Sigmoid colon (tissue), 7 donors: ENCODE data around the gene TMOD2. TPM values are rescaled to one million over a fixed set of nuclear protein-coding genes. Genes with fewer than 3 reads are reported as not detected.

Experiments used
- DNase-seq: peaks from one replicate; pipeline ENCODE4 v3.0.0-alpha.2; 2019
- H3K27ac ChIP-seq, 4 donors: fragments of 200-600 bp; sonication (generic); one replicate each; pipeline ENCODE4 v1.5.1; 2016 to 2019; ENCODE audit warnings: mild to moderate bottlenecking in 1 of 4
- H3K27me3 ChIP-seq, 3 donors: fragments of 200-600 bp; sonication (generic); one replicate each; pipeline ENCODE4 v1.5.1; 2019; ENCODE audit warnings: mild to moderate bottlenecking in 1 of 3
- H3K36me3 ChIP-seq, 4 donors: fragments of 200-600 bp; sonication (generic); one replicate each; pipeline ENCODE4 v1.5.1; 2016 to 2019
- H3K4me1 ChIP-seq, 4 donors: fragments of 200-600 bp; sonication (generic); one replicate each; pipeline ENCODE4 v1.5.1; 2017 to 2019
- H3K4me3 ChIP-seq, 4 donors: fragments of 200-600 bp; sonication (generic); one replicate each; pipeline ENCODE4 v1.5.1; 2017 to 2019; ENCODE audit warnings: mild to moderate bottlenecking in 2 of 4, moderate library complexity in 1 of 4
- H3K9me3 ChIP-seq, 4 donors: fragments of 200-600 bp in 3 of 4; sonication (generic) in 3 of 4; one replicate each; pipeline versions ENCODE4 v1.5.1 to v1.6.1; 2013 to 2019
- EP300 ChIP-seq, 4 donors: sonication (generic); formaldehyde crosslinking; IDR thresholded peaks; one replicate each; pipeline ENCODE4 v1.6.1; 2017; ENCODE audit warnings: antibody characterized with exemption in 4 of 4
- POLR2A ChIP-seq, 2 donors: fragments of 450-650 bp; IDR thresholded peaks; one replicate each; pipeline ENCODE4 v1.6.1; 2016; ENCODE audit warnings: antibody characterized with exemption in 2 of 2, mild to moderate bottlenecking in 2 of 2, moderate library complexity in 2 of 2
- POLR2AphosphoS5 ChIP-seq, 4 donors: sonication (generic); formaldehyde crosslinking; IDR thresholded peaks; one replicate each; pipeline ENCODE4 v1.6.1; 2017; ENCODE audit warnings: antibody characterized with exemption in 4 of 4
- WGBS, 2 donors: extraction: QIAGEN DNeasy Blood & Tissue Kit; methylation state at CpG; one replicate each; pipeline ENCODE4 v1.1.7; 2013; 5-methylcytosine and 5-hydroxymethylcytosine counted together
- intact Hi-C: fragments of 100-400 bp; cut with DNase I; formaldehyde crosslinking; loops from one replicate; pipeline ENCODE4 v1.15.1; 2023
- polyA plus RNA-seq, 3 donors: library from polyadenylated mRNA; stranded (reverse); fragments of 200-250 nt; gene quantifications; one replicate each; pipeline ENCODE4 v1.2.3, GENCODE V29; 2013
- small RNA-seq, 3 donors: library from RNA; depleted of rRNA; stranded (forward); fragments of <200 nt; gene quantifications; one replicate each; pipeline ENCODE3, GENCODE V24; 2016
- total RNA-seq, 4 donors: library from RNA; depleted of rRNA; stranded (reverse); fragments of >200 nt; gene quantifications; one replicate each; pipeline ENCODE4 v1.1.0, GENCODE V29; 2016
- TF ChIP-seq, protein P1 (sequence below), 4 experiments: fragments of 450-650 bp in 3 of 4; fragments of 200-600 bp in 1 of 4; IDR thresholded peaks; one replicate each; pipeline ENCODE4 v1.5.1; 2016 to 2019; ENCODE audit warnings: antibody characterized with exemption in 4 of 4, mild to moderate bottlenecking in 3 of 4, moderate library complexity in 2 of 4
- donor health status: healthy with polysubstance abuse.
- donor health status: Bipolar disorder and iron deficiency.
- donor health status: healthy.

Gene TMOD2
- total and polyA plus RNA-seq, 7 donors = 1.4 to 32.5 (median 18.1) TPM

DNA sequence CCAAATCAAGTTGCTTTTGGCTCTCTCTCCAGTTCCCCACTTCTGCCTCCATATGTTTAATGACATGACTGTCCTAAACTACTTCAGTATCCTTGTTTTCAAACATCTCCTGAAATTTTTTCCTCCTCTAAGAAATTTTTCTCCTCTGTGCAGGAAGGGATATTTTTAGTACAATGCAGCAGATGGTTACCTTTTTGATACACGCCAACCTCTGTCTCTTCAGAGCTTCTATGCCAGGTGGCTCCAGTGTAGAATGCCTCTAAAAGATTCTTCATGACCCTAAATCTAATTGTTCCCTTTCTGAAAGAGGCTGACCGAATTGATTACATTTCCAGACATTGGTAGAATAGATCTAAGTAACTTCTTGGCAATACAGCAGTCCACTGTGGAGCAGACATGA lies 111.7 kb downstream of the TMOD2 start:
- TF ChIP-seq POLR2A (IDR thresholded peaks at IDR 0.05) (no peak), POLR2AphosphoS5 (IDR thresholded peaks at IDR 0.05) (no peak)
- TF ChIP-seq, protein P1, sequence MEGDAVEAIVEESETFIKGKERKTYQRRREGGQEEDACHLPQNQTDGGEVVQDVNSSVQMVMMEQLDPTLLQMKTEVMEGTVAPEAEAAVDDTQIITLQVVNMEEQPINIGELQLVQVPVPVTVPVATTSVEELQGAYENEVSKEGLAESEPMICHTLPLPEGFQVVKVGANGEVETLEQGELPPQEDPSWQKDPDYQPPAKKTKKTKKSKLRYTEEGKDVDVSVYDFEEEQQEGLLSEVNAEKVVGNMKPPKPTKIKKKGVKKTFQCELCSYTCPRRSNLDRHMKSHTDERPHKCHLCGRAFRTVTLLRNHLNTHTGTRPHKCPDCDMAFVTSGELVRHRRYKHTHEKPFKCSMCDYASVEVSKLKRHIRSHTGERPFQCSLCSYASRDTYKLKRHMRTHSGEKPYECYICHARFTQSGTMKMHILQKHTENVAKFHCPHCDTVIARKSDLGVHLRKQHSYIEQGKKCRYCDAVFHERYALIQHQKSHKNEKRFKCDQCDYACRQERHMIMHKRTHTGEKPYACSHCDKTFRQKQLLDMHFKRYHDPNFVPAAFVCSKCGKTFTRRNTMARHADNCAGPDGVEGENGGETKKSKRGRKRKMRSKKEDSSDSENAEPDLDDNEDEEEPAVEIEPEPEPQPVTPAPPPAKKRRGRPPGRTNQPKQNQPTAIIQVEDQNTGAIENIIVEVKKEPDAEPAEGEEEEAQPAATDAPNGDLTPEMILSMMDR (IDR thresholded peaks at IDR 0.05) = no peak
- Histone ChIP-seq H3K4me3 (no peak overlapping the region), H3K4me1 (no peaks in the 10 kb centered on the region), H3K9me3 (no peaks in the 10 kb centered on the region), H3K36me3 (peaks cover 0 to 34% (median 7%) of the 10 kb centered on the region in 4 donors), H3K27ac (no peak overlapping the region), H3K27me3 (no peaks in the 10 kb centered on the region)
- WGBS, 2 donors = 96 to 98% methylated on average over 2 of the region's 2 CpGs
- intact Hi-C loops = no loop called here
- DNase-seq = no peak

DNA sequence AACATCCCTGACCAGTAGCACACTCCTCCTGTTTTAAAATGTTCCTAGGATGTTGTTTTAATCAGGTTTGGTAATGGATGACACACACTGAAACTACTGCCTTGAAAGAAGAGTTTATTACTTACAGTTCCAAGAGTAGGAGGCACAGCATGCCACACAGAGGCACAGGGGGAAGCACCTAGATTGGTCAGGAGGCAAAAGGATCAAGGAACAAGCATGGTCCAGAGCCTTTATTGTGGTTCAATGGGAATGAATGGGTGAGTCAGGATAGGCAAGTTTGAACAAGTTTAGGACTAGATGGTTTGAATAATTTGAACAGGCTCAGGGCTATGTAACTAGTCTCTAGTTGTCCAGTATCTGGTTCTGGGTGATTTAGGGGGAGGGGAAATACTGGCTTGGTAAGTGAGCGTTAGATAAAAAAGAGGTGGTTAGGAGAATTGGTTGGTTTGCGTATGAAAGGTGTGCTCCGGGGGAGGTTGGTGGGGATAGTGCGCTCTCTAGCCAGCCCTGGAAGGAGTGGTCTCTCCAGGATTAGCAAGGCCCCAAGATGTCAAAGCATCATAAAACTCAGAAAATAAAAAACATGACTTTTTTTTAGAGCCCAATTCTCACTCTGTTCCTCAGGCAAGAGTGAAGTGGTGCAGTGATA lies 113.1 kb downstream of the TMOD2 start:
- Histone ChIP-seq H3K9me3 (no peaks in the 10 kb centered on the region), H3K36me3 (peaks cover 0 to 34% (median 7%) of the 10 kb centered on the region in 4 donors), H3K27me3 (no peaks in the 10 kb centered on the region), H3K27ac (no peak overlapping the region), H3K4me3 (no peak overlapping the region), H3K4me1 (peaks cover 0 to 12% (median 4%) of the 10 kb centered on the region in 4 donors)
- no peak for DNase-seq
- TF ChIP-seq, protein P1 (IDR thresholded peaks at IDR 0.05) = no peak
- TF ChIP-seq POLR2AphosphoS5 (IDR thresholded peaks at IDR 0.05) = no peak
- TF ChIP-seq POLR2A (IDR thresholded peaks at IDR 0.05) = no peak
- TF ChIP-seq EP300 (IDR thresholded peaks at IDR 0.05) = no peak
- intact Hi-C loops = no loop called here
- 96 to 97% methylated on average over 4 of the region's 4 CpGs for WGBS, 2 donors

DNA sequence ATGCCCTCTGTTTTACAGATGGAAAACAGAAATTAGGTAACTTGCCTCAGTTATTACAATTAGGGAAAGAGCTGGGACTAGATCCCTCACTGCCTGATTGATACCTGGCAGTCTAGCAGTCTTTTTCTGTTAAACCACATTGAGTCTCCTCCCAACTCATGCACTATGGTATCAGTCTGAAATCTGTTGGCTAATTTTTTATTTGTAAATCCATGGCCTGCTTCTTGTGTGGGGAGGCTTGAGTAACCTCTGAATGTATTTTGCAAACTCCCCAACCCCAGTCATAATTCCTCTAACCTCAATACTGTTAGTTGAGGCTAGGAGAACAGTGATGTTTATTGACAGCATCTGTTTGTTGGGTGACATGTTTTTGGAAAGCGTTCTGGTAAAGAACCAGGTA lies 113.9 kb downstream of the TMOD2 start:
- intact Hi-C loops = no loop called here
- 93% methylated on average over 1 of the region's 1 CpG for WGBS, 2 donors
- peaks cover 0 to 12% (median 4%) of the 10 kb centered on the region in 4 donors for H3K4me1 ChIP-seq
- no peaks in the 10 kb centered on the region for H3K27me3 ChIP-seq
- no peak overlapping the region for H3K4me3 ChIP-seq
- peaks cover 0 to 1% (median 0%) of the 10 kb centered on the region in 4 donors for H3K9me3 ChIP-seq
- no peak for DNase-seq
- peaks cover 3 to 41% (median 8%) of the 10 kb centered on the region in 4 donors for H3K36me3 ChIP-seq
- H3K27ac ChIP-seq = no peak overlapping the region
- no peak for TF ChIP-seq POLR2AphosphoS5 (IDR thresholded peaks at IDR 0.05)
- no peak for TF ChIP-seq POLR2A (IDR thresholded peaks at IDR 0.05)
- no peak for TF ChIP-seq EP300 (IDR thresholded peaks at IDR 0.05)
- TF ChIP-seq, protein P1 (IDR thresholded peaks at IDR 0.05) = no peak

Small RNA genes within 50 kb of the gene (small RNA-seq; reads per million reads assigned to genes)
- gene AC090971.5 = 0 reads per million in 3 donors
- 0 reads per million in 3 donors for gene RF00017

Other genes starting within 250 kb of the TMOD2 start
- 10 to 100 TPM; 34.6 to 64.5 (median 50.5) TPM for gene DMXL2, start 128.8 kb upstream of the TMOD2 start, total RNA-seq
- 10 to 100 TPM in 2 of 3 donors, 1 to 10 TPM in 1; 5.5 to 24.9 (median 14.4) TPM for gene DMXL2, start 128.8 kb upstream of the TMOD2 start, polyA plus RNA-seq
- gene SCG3, start 70.1 kb upstream of the TMOD2 start, total RNA-seq = 1 to 10 TPM; 1.1 to 2.1 (median 1.9) TPM
- gene SCG3, start 70.1 kb upstream of the TMOD2 start, polyA plus RNA-seq = 1 to 10 TPM in 1 of 3 donors, under 1 TPM in 2; under 0.01 to 1.2 (median 0.23) TPM
- gene LYSMD2, start 13.9 kb upstream of the TMOD2 start, total RNA-seq = 10 to 100 TPM; 15.3 to 28.5 (median 20.3) TPM
- gene LYSMD2, start 13.9 kb upstream of the TMOD2 start, polyA plus RNA-seq = 10 to 100 TPM in 1 of 3 donors, 1 to 10 TPM in 2; 6.7 to 15.8 (median 8.4) TPM
- gene TMOD3, start 78.1 kb downstream of the TMOD2 start, total RNA-seq = 10 to 100 TPM; 10.7 to 17.9 (median 15.0) TPM
- gene TMOD3, start 78.1 kb downstream of the TMOD2 start, polyA plus RNA-seq = 10 to 100 TPM; 13.2 to 23.1 (median 17.9) TPM
- gene LEO1, start 220.2 kb downstream of the TMOD2 start, total RNA-seq = 10 to 100 TPM in 3 of 4 donors, 1 to 10 TPM in 1; 7.4 to 15.3 (median 13.0) TPM
- 10 to 100 TPM; 17.4 to 40.0 (median 25.5) TPM for gene LEO1, start 220.2 kb downstream of the TMOD2 start, polyA plus RNA-seq